GM20431 (cell line): Measurements from ENCODE around the gene CCL15.
"Not testable (repeated sequence)": the region's sequence is repeated elsewhere in the genome, so short reads cannot be mapped to it uniquely, and the experiment has no call there.

Experiments
- in situ Hi-C: fragments of 300-500 bp; cut with MseI, MboI; formaldehyde crosslinking; loops from one replicate; pipeline ENCODE4 v1.15.0; 2020; ENCODE audit warnings: low sequenced_read_pairs; ENCODE audit not compliant: unreplicated experiment

CCL15 gene

GRCh38 chr17:35998018-35998545 lies 3.3 kb downstream of the CCL15 start:
- in situ Hi-C loops = no loop called here

GRCh38 chr17:35995346-35995745 lies 6.0 kb downstream of the CCL15 start:
- in situ Hi-C loops = not testable (repeated sequence)

- in situ Hi-C loops = no loop called here
Measured at GRCh38 chr17:35991075-35991474, 10.3 kb downstream of the CCL15 start.

- in situ Hi-C loops = no loop called here
Measured at GRCh38 chr17:35988164-35988563, 13.2 kb downstream of the CCL15 start.

GRCh38 chr17:35986643-35987042 lies 14.7 kb downstream of the CCL15 start, which contains the start of gene CCL14:
TSS of gene CCL14 (minus strand) at chr17:35986729. CDS start at chr17:35986649, 80 bp downstream.
- in situ Hi-C loops = no loop called here

GRCh38 chr17:35984140-35984539 lies 17.2 kb downstream of the CCL15 start:
- in situ Hi-C loops = no loop called here

- in situ Hi-C loops = no loop called here
Measured at GRCh38 chr17:35982409-35983191, 18.8 kb downstream of the CCL15 start.

GRCh38 chr17:35981908-35982330 lies 19.4 kb downstream of the CCL15 start:
- in situ Hi-C loops = no loop called here

GRCh38 chr17:35981246-35981645 lies 20.1 kb downstream of the CCL15 start, which contains the start of gene CCL16:
TSS of gene CCL16 (minus strand) at chr17:35981497. CDS start at chr17:35981420, 77 bp downstream.
- in situ Hi-C loops = no loop called here

GRCh38 chr17:35978346-35978745 lies 23.0 kb downstream of the CCL15 start:
- in situ Hi-C loops = loop anchor here (10.0 kb wide), 1 partner anchor 166 kb away; no protein-coding TSS in a partner anchor

GRCh38 chr17:35977509-35977908 lies 23.8 kb downstream of the CCL15 start:
- in situ Hi-C loops = loop anchor here (10.0 kb wide), 1 partner anchor 167 kb away; no protein-coding TSS in a partner anchor

- in situ Hi-C loops = loop anchor here (10.0 kb wide), 1 partner anchor 171 kb away; no protein-coding TSS in a partner anchor
Measured at GRCh38 chr17:35973333-35974260, 27.8 kb downstream of the CCL15 start.

- in situ Hi-C loops = loop anchor here (10.0 kb wide), 1 partner anchor 172 kb away; no protein-coding TSS in a partner anchor
Measured at GRCh38 chr17:35972945-35973332, 28.4 kb downstream of the CCL15 start.

- in situ Hi-C loops = loop anchor here (10.0 kb wide), 1 partner anchor 172 kb away; no protein-coding TSS in a partner anchor
Measured at GRCh38 chr17:35972535-35972934, 28.8 kb downstream of the CCL15 start.

- in situ Hi-C loops = loop anchor here (10.0 kb wide), 1 partner anchor 173 kb away; no protein-coding TSS in a partner anchor
Measured at GRCh38 chr17:35972066-35972465, 29.3 kb downstream of the CCL15 start.

GRCh38 chr17:35969558-35970380 lies 31.6 kb downstream of the CCL15 start:
- in situ Hi-C loops = loop anchor here (10.0 kb wide), 1 partner anchor 175 kb away; no protein-coding TSS in a partner anchor

GRCh38 chr17:35968520-35969054 lies 32.8 kb downstream of the CCL15 start:
- in situ Hi-C loops = no loop called here

- in situ Hi-C loops = no loop called here
Measured at GRCh38 chr17:35965272-35965671, 36.1 kb downstream of the CCL15 start.

GRCh38 chr17:35963663-35964062 lies 37.7 kb downstream of the CCL15 start:
- in situ Hi-C loops = no loop called here
